Subcutaneous adipose tissue (tissue), 4 donors: ENCODE results near the gene BARX2. TPM values are rescaled to one million over a fixed set of nuclear protein-coding genes. Genes with fewer than 3 reads are reported as not detected.

Experiments
- CTCF ChIP-seq: fragments of 450-650 bp; IDR thresholded peaks from one replicate; pipeline ENCODE4 v1.5.1; 2016; ENCODE audit warnings: low read depth, mild to moderate bottlenecking, control low read depth, antibody characterized with exemption, moderate library complexity
- total RNA-seq, 4 donors: library from RNA; depleted of rRNA; stranded (reverse); fragments of >200 nt; gene quantifications; one replicate each; pipeline ENCODE4 v1.1.0, GENCODE V29; 2016

BARX2 gene
- total RNA-seq, 4 donors from 2014 or later, result not detected

- TF ChIP-seq CTCF, result no peak
Observed at GRCh38 chr11:129392995-129393394, 17.3 kb downstream of the BARX2 start.

GRCh38 chr11:129394709-129395108 is 19.1 kb downstream of the BARX2 start:
- TF ChIP-seq CTCF, result no peak

- no peak for TF ChIP-seq CTCF
Observed at GRCh38 chr11:129395432-129395831, 19.8 kb downstream of the BARX2 start.

GRCh38 chr11:129395883-129396282 is 20.2 kb downstream of the BARX2 start:
- TF ChIP-seq CTCF, result no peak

- TF ChIP-seq CTCF, result no peak
Observed at GRCh38 chr11:129396454-129396853, 20.8 kb downstream of the BARX2 start.

- TF ChIP-seq CTCF, result no peak
Observed at GRCh38 chr11:129402206-129403171, 26.8 kb downstream of the BARX2 start.

- TF ChIP-seq CTCF, result no peak
Observed at GRCh38 chr11:129404731-129405130, 29.1 kb downstream of the BARX2 start.
